ENCODE data around the gene SUGCT. TPM values are rescaled to one million over a fixed set of nuclear protein-coding genes. Genes with fewer than 3 reads are reported as not detected.

Gene SUGCT
- total and polyA plus RNA-seq, 12 donors, result 8.4 to 96.4 (median 25.5) TPM

- peak in 6 of 7 donors; percentile 57 to 71 (median 68) for DNase-seq
Observed at GRCh38 chr7:40742270-40742669, 607.5 kb downstream of the SUGCT start.

GRCh38 chr7:40746841-40747556 is 612.2 kb downstream of the SUGCT start:
- intact Hi-C loops (cut with DNase I), result no loop called here
- Histone ChIP-seq H3K9me3 (replicated peaks in 1 of 3) (no peaks in the 10 kb centered on the region), H3K4me3 (peak overlapping the region in 2 of 4 donors; percentile 11 to 36), H3K36me3 (replicated peaks in 1 of 2) (no peaks in the 10 kb centered on the region), H3K4me1 (replicated peaks in 1 of 2) (peaks cover 4 to 23% of the 10 kb centered on the region in 2 donors), H3K27me3 (no peaks in the 10 kb centered on the region), H3K27ac (peak overlapping the region in 3 of 5 donors; percentile 74 to 77 (median 76))
- TF ChIP-seq, protein P1, sequence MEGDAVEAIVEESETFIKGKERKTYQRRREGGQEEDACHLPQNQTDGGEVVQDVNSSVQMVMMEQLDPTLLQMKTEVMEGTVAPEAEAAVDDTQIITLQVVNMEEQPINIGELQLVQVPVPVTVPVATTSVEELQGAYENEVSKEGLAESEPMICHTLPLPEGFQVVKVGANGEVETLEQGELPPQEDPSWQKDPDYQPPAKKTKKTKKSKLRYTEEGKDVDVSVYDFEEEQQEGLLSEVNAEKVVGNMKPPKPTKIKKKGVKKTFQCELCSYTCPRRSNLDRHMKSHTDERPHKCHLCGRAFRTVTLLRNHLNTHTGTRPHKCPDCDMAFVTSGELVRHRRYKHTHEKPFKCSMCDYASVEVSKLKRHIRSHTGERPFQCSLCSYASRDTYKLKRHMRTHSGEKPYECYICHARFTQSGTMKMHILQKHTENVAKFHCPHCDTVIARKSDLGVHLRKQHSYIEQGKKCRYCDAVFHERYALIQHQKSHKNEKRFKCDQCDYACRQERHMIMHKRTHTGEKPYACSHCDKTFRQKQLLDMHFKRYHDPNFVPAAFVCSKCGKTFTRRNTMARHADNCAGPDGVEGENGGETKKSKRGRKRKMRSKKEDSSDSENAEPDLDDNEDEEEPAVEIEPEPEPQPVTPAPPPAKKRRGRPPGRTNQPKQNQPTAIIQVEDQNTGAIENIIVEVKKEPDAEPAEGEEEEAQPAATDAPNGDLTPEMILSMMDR (IDR thresholded peaks at IDR 0.05), result no peak
- peak in 1 of 2 donors; percentile 22 for TF ChIP-seq POLR2A (IDR thresholded peaks at IDR 0.05)
- DNase-seq, result peak in 3 of 7 donors; percentile 42 to 47 (median 45)
- 36 to 46% (median 43%) methylated on average over 12 of the region's 12 CpGs for WGBS, 4 donors

More at GRCh38 chr7:40742270-40742669, 607.5 kb downstream of the SUGCT start:
- Histone ChIP-seq H3K27me3 (no peaks in the 10 kb centered on the region), H3K9me3 (replicated peaks in 1 of 3) (no peaks in the 10 kb centered on the region), H3K4me1 (replicated peaks in 1 of 2) (peaks cover 0 to 17% of the 10 kb centered on the region in 2 donors), H3K27ac (no peak overlapping the region), H3K36me3 (replicated peaks in 1 of 2) (no peaks in the 10 kb centered on the region), H3K4me3 (peak overlapping the region in 1 of 4 donors; percentile 17)
- TF ChIP-seq, protein P1 (IDR thresholded peaks at IDR 0.05), result no peak
- TF ChIP-seq POLR2A (IDR thresholded peaks at IDR 0.05), result peak in 1 of 2 donors; percentile 60
- 69 to 82% (median 73%) methylated on average over 6 to 7 of the region's 7 CpGs for WGBS, 4 donors
- intact Hi-C loops (cut with DNase I), result no loop called here

DNA sequence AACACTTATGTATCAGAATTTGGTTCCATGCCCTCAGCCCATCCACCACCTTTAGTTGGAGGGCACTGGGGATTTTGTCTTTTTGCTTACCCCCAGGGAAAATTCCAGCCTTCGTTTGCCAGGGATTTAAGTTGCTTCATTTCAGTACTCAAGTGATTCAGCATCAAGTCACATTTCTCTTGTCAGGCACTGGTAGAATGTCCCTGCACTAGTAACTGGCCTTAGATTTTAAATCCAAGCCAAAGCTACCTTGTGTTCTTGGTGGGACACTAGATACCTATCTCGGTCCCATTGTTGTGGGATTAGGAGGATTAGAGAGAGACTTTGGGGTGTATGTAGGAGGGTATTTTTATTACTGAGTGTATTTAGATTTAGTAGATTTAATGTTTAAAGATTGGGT is 613.1 kb downstream of the SUGCT start:
- Histone ChIP-seq H3K36me3 (replicated peaks in 1 of 2) (no peaks in the 10 kb centered on the region), H3K27ac (peak overlapping the region in 3 of 5 donors; percentile 25 to 77 (median 76)), H3K4me1 (replicated peaks in 1 of 2) (peaks cover 4 to 16% of the 10 kb centered on the region in 2 donors), H3K9me3 (replicated peaks in 1 of 3) (no peaks in the 10 kb centered on the region), H3K4me3 (peak overlapping the region in 1 of 4 donors; percentile 36), H3K27me3 (no peaks in the 10 kb centered on the region)
- intact Hi-C loops (cut with DNase I), result no loop called here
- TF ChIP-seq POLR2A (IDR thresholded peaks at IDR 0.05), result no peak
- TF ChIP-seq, protein P1 (IDR thresholded peaks at IDR 0.05), result no peak
- DNase-seq, result peak in 1 of 7 donors; percentile 18
- 56 to 82% (median 67%) methylated on average over 2 of the region's 2 CpGs for WGBS, 4 donors

DNA sequence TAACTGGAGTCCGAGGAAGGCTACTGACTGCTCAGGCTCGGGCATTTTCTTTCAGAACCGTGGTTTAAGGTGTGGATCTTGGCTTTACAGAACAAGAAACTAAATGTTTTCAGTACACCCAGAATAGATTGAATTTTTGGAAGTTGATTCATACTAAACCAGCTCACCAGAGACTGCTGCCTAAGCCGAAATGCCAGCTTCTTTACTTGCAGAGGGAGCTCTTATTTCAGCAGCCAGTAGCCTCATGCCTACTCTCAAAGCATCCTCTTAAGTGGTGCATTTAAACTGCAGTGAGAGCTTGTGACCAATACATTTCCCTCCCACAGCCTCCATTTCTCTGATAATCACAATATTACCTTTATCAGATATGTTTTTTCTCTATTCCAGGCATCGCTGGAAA is 615.1 kb downstream of the SUGCT start:
- Histone ChIP-seq H3K36me3 (replicated peaks in 1 of 2) (no peaks in the 10 kb centered on the region), H3K4me1 (replicated peaks in 1 of 2) (peaks cover 7 to 15% of the 10 kb centered on the region in 2 donors), H3K27ac (no peak overlapping the region), H3K9me3 (replicated peaks in 1 of 3) (no peaks in the 10 kb centered on the region), H3K4me3 (no peak overlapping the region), H3K27me3 (no peaks in the 10 kb centered on the region)
- intact Hi-C loops (cut with DNase I), result no loop called here
- DNase-seq, result no peak
- TF ChIP-seq, protein P1 (IDR thresholded peaks at IDR 0.05), result no peak
- TF ChIP-seq POLR2A (IDR thresholded peaks at IDR 0.05), result no peak
- WGBS, 4 donors, result 92 to 94% (median 93%) methylated on average over 5 of the region's 5 CpGs
